GM10248 (cell line): ENCODE measurements around the gene WAPL.
"Not testable (repeated sequence)": the region's sequence is repeated elsewhere in the genome, so short reads cannot be mapped to it uniquely, and the experiment has no call there.

ENCODE experiments used
- CTCF ChIA-PET: fragments of 300-600 bp; sonication (Branson Sonifier 250); formaldehyde crosslinking; extraction: SDS; loops from one replicate; lab custom pipeline; 2021; ENCODE audit warnings: antibody characterized with exemption; lab: Yijun Ruan, JAX
- POLR2A ChIA-PET: fragments of 350-650 bp; sonication (Branson Sonifier 250); formaldehyde crosslinking; extraction: SDS; loops from one replicate; lab custom pipeline; 2020; ENCODE audit warnings: antibody characterized with exemption; lab: Yijun Ruan, JAX
- DNase-seq: peaks from one replicate; pipeline ENCODE4 v3.0.0; 2012; ENCODE audit errors: extremely low spot score
- TF ChIP-seq, protein P1 (sequence below): IDR thresholded peaks from 2 replicates; pipeline ENCODE4 v1.5.1; 2012; ENCODE audit warnings: mild to moderate bottlenecking, low read depth; ENCODE audit errors: extremely low read depth, missing control alignments, control extremely low read depth

Gene WAPL

GRCh38 chr10:86536294-86536861 is 14.8 kb upstream of the WAPL start:
- ChIA-PET CTCF (no interaction called here), POLR2A (no interaction called here)
- DNase-seq: peak; percentile 56
- TF ChIP-seq, protein P1, sequence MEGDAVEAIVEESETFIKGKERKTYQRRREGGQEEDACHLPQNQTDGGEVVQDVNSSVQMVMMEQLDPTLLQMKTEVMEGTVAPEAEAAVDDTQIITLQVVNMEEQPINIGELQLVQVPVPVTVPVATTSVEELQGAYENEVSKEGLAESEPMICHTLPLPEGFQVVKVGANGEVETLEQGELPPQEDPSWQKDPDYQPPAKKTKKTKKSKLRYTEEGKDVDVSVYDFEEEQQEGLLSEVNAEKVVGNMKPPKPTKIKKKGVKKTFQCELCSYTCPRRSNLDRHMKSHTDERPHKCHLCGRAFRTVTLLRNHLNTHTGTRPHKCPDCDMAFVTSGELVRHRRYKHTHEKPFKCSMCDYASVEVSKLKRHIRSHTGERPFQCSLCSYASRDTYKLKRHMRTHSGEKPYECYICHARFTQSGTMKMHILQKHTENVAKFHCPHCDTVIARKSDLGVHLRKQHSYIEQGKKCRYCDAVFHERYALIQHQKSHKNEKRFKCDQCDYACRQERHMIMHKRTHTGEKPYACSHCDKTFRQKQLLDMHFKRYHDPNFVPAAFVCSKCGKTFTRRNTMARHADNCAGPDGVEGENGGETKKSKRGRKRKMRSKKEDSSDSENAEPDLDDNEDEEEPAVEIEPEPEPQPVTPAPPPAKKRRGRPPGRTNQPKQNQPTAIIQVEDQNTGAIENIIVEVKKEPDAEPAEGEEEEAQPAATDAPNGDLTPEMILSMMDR: no peak

- TF ChIP-seq, protein P1: no peak
- ChIA-PET POLR2A (no interaction called here), CTCF (interaction anchor here (0.7 to 2.3 kb wide), 3 partner anchors 10 to 135 kb away, joined by 3 to 8 read pairs (median 4); partner anchors contain the start of gene WAPL)
- peak; percentile 73 for DNase-seq
These were observed 13.7 kb upstream of the WAPL start for GRCh38 chr10:86535132-86535882.

DNA sequence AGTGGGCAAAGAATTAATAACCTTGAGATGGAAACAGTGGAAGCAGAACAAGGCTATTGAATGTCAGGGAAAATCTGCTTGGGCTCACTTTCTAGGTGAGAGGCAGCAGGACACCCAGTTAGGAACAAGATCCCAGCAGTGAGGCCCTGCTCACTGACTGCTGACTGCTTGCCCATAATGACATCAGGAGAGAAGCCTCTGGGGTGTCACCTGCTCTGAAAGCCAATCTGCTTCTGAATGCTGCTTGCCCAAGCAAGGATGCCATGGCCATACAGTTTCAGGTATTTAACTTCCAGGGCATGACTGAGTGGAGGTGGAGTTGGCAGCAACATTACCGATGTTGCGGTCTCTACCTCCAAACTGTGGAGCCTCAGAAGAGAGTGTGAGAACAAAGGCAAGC is 11.7 kb upstream of the WAPL start:
- ChIA-PET POLR2A (no interaction called here), CTCF (interaction anchor here (1.0 to 2.3 kb wide), 3 partner anchors 10 to 134 kb away, joined by 4 to 8 read pairs (median 4); no protein-coding TSS in a partner anchor)
- TF ChIP-seq, protein P1: no peak

DNA sequence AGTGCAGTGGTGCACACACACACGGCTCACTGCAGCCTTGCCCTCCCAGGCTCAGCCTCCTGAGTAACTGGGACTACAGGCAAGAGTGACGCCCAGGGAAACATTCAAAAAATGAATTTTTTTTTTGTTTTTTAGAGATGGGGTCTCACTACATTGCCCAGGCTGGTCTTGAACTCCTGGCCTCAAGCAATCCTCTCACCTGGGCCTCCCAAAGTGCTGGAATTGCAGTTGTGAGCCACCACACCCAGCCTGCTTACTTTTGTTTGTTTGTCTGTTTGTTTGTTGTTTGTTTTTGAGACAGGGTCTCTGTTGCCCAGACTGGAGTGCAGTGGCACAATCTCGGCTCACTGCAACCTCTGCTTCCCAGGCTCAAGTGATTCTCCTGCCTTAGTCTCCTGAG is 7.1 kb upstream of the WAPL start:
- CTCF ChIA-PET: interaction anchor here (1.0 to 1.7 kb wide), 3 partner anchors 14 to 56 kb away, joined by 3 read pairs; no protein-coding TSS in a partner anchor
- DNase-seq, POLR2A ChIA-PET: not testable (repeated sequence)

More for the DNA sequence above, 11.7 kb upstream of the WAPL start:
- no peak for DNase-seq

DNA sequence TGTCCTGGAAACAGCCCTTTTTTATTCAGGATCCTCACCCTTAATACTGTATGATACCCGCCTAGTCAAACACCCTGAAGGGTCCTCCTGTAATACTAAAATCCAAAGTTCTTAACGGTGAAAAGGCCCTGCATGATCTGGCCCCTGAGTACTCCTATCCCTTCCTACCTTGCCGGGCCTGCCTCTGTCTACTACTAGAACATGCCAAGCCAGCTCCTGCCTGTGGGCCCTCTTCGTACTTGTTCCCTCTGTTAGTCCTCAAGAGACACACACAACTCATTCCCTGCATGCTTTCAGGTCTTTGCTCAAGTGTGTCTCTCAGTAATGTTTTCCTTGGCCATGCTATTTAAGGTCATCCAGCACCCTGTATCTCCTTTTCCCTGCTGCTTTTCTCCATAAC is 5.0 kb upstream of the WAPL start:
- no peak for DNase-seq
- TF ChIP-seq, protein P1: no peak
- ChIA-PET CTCF (no interaction called here), POLR2A (no interaction called here)

GRCh38 chr10:86525713-86526112 is 4.1 kb upstream of the WAPL start:
- CTCF ChIA-PET: interaction anchor here (1.3 kb wide), 1 partner anchor 11 kb away, joined by 3 read pairs; no protein-coding TSS in a partner anchor
- DNase-seq, POLR2A ChIA-PET: not testable (repeated sequence)

DNA sequence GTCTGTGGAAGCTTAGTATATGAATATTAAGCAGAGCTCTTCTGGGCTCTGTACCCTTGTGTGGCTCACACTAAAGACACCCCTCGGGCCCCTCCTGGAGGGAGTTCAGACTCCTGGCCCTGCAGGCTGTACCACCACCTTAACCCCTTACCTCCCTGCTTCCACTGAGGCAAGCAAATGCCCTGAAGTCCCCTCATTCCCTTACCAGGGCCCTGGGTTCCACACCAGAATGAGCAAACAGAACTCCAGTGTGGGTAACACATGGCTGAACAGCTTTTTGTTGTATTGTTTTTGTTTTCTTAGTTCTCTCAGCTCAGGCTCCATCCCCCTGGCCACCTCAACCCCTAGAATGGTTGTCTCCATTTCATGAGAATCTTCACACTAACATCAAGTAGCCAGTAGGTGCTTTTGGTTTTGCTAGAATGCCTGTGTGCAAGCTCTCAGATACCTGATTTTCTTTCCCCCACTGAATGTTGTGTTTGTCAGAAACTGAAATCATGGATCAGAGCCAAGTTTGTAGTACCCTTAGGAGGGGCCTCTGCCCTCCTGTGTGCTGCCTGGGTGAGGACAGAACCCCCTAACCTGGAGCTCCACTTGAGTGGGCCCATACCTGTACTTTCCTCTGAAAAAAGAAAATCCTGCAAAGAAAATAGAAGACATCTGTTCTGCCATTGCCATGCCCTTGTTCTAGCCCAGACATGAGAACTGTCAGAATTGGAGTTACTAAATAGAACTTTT is 2.8 kb upstream of the WAPL start:
- ChIA-PET POLR2A (no interaction called here), CTCF (interaction anchor here (1.1 to 1.6 kb wide), 3 partner anchors 9 to 124 kb away, joined by 3 to 8 read pairs (median 4); no protein-coding TSS in a partner anchor)
- no peak for DNase-seq
- TF ChIP-seq, protein P1: no peak
